Stimulated activated CD4-positive, alpha-beta T cell treated with anti-CD3 and anti-CD28 coated beads, Interleukin-1b, Interleukin-23, amount 100 ng/mL, for 4 hours (primary cell): ENCODE results near the gene AP2A2.

Experiments used
- DNase-seq, 2 donors: peaks; one replicate each; pipeline ENCODE4 v3.0.0-alpha.2; 2020; ENCODE audit warnings: low read depth in 2 of 2

AP2A2 gene

DNA sequence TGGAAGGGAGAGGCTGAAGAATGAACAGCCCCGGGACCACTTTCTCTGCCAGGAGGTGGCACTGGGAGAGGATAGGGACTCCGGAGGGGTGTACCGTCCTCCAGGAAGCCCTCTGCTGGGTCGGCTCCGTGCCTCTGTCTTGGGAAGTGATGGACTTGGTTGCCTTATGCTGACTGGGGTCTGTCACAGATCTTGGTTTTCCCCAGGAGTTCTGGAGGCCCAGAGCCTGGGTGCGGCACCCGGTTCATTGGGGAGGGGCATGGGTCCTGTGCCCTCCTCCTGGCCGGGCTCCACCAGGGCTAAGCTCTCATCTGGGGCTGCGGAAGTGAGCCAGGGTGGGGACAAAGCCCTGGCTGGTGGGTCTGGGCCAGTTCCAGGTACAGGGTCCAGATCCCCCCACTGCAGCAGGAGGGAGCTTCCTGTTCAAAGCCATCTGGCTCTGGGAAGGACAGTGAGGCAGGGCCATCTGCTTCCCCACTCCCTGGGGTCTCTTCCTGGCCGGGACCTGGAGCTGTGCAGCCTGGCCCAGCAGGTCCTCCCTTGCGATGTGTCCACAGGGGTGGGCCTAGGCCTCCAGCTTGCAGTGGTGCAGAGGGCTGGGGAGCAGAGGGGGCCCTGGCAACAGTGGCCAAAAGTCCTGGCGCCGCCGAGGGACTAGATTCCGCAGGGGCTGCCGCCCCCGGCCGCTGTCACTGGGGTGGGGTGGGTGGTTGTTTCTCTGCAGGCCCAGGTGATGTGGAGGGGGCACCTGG lies 1.1 kb upstream of the AP2A2 start:
- DNase-seq, result no peak

DNA sequence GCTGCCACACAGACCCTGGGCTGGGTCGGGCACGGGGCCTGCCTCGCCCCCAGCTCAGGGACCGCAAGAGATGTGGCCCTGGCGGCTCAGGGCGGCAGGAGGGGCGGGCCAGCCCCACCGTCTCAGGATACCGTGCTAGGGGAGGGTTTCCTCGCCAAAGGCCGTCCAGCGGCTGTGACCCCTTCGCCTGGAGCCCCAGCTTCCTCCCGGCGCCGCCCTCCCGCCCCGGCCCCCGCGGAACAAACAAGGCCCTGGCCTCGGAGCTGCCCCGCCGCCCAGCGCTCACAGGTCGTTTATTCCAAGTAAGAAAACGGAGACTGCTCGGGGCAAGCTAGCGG lies 543 bp upstream of the AP2A2 start:
- no peak for DNase-seq

DNA sequence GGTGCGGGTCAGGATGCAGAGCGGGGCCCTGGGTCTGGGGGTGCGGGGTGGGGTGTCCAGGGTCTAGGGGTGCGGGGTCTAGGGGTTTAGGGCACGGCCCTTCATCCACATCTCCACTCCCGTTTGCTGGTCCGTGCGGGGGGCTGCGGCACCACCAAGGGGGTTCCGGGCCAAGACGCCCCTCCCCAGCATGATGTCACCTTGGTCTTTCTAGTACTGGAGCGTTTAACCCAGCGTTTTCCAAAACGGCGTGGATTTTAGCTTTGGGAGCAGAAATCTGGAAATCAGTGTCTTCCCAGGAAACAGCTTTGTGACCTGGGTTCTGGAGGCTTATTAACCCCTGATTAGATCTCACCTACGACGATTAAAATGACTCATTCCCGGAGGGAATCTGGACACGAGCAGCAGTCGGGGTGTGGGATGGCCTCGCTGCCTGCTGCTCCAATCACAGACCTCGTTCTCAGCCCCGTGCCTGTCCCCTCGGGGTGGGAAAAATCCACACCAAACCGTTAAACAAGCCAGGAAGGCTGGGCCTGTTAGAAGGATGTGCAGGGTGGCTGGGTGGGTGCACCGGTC lies 759 bp downstream of the AP2A2 start:
- DNase-seq, result no peak

DNA sequence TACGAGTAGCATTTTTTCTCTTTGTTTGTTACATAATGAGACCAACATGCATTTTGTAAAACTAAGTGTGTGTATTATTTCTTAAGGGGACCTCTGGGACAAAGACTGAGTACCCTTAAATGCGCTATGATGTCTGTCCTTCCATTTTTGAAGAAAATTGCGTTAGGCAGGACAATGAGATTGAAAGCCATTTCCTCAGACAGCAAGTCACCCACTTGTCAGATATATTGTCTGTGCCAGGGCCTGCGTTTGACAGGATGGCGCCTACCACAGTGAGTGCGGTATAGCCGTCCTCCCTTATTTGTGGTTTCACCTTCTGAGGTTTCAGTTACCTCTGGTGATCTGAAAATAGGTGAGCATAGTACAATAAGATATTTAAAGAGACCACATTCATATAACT lies 2.2 kb downstream of the AP2A2 start:
- DNase-seq, result no peak

DNA sequence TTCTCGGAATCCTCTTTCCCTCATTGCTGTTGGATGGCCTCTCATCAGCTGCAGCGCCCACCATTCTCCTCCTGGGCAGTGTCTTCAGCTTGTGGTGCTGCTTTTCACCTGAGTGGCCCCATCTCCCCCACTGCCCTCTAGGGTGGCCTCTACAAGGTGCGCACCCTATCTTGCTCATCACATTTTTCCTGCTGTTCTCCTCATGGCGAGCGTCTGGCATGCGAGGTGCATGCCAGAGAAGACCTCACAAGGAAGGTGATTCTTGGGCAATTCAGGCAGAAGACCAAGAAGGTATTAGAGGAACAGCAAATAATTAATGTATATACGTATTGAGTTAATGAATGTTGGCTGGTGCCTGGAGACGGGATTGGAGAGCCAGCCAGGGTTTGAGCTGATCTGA lies 3.1 kb downstream of the AP2A2 start:
- no peak for DNase-seq

DNA sequence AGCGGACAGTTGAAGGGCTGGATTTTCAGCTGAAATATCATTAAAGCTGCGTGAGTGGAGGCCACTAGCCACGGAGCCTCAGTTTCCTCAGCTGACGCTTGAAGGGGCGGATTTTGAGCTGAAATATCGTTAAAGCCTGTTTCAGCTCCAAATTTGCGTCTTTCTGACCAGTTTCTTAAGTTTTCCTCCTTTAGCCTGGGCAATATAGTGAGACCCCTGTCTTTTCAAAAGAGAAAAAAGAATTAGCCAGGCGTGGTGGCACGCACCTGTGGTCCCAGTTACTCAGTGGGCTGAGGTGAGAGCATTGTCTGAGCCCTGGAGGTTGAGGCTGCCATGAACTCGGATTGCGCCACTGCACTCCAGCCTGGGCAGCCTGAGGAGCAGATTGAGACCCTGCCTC lies 3.7 kb downstream of the AP2A2 start:
- no peak for DNase-seq

DNA sequence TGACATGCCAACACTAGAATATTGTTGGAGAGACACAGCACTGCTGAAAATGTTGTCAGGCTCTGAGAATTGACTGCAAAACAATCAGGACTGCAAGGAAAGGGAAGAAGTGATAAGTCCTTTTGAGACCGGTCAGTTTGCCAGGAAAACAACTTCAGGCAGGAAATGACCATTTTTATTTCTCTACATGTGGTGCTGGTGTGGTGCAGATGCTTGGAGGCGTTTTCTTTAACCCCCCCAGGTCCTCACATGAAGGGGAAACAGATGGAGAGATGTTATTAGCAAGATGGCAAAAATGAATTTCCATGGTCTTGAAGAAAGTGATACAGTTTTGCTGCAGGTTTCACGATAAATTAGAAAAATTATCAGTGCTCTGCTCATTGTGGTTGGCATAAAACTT lies 5.7 kb downstream of the AP2A2 start:
- no peak for DNase-seq

DNA sequence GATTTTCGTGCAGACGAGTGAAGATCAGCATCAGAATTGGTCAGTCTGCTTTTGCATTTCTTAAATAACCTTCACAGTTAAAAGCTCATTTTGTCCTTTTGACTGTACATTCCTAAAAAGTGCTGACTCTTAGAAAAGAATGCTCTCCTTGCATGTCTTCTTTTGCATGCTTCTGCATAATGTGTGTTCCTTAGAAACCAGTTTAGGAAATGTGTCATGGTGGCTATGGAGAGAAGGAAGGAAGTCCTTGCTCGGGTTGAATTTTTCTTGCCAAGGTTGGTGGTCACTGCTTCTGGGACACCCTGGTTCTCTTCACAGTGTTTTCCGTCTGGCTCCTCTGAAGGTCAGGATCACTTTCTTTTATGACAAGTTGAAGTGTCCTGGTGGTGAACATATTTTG lies 6.8 kb downstream of the AP2A2 start:
- no peak for DNase-seq

DNA sequence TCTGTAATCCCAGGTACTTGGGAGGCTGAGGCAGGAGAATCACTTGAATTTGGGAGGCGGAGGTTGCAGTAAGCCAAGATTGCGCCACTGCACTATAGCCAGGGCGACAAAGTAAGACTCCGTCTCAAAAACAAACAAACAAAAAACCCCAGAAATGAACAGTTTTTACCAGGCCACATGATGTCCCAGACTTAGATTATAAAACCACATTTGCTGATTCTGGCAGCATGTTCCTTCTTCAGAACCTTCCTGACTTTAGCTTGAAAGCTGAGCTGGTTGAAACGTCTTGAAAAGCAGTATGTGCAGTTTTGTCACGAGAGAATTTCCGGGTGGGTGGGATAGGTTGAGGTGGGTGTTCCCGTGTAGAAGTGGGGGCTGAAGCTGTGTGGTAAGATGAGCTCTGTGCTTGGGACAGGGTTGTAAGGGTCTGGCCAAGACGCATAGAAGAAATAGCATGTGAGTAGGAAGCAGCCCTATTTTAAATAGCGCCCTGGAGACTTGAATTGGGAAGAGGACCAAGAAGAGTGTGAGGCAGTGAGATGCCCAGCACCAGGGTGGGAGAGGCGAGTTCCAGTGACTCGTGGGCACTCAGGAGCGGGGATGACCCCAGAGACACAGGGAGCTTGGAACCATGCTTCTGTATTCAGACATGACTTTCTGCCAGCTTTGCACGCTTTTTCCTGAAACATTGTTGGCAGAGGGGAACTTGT lies 7.6 kb downstream of the AP2A2 start:
- DNase-seq, result no peak

DNA sequence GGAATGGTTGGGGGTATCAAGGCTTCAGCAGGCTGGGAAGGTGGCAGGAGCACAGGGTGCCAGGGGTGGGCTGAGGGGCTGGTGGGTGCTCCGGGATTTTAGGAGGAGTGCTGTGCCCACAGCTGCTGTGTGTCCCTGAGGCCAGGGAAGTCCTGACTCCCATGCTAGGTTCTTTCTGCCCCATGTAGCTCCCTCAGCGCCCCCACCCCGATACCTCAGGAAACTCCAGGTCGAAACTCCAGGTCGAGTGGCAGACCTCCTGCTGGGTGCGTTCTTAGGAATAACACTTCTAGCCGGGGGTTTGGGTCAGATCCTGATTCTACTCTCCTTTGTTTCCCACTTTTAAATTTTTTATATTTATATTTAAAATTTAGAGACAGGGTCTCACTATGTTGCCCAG lies 8.3 kb downstream of the AP2A2 start:
- DNase-seq, result no peak

DNA sequence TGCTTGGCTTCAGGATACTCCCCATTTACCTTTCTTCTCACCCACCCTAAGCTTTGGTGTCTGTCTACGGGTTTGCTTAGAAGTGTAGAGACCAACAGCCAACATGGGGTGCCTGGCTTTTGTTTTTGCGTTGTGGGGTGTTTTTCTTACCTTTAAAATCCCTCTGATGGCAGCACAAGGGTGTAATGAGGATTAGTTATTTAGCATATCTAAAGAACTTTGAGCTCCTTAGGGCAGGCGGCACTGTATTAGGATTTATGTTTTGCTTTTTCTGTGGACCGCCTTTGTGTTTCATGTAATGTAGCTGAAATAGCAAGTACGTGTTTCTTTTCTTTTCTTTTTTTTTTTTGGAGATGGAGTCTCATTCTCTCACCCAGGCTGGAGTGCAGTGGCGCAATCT lies 8.9 kb downstream of the AP2A2 start:
- DNase-seq, result no peak

DNA sequence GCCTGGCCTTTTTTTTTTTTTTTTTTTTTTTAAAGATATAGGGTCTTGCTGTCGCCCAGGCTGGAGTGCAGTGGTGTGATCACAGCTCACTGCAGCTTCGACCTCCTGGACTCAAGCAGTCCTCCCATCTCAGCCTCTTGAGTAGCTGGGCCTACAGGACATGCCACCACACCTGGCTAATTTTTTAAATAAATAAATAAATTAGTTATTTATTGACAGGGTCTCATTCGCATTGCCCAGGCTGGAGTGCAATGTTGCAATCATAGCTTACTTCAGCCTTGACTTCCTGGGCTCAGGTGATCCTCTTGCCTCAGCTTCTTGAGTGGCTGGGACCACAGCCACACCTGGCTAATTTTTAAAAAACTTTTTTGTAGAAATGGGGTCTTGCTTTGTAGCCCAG lies 10.5 kb downstream of the AP2A2 start:
- DNase-seq, result no peak

DNA sequence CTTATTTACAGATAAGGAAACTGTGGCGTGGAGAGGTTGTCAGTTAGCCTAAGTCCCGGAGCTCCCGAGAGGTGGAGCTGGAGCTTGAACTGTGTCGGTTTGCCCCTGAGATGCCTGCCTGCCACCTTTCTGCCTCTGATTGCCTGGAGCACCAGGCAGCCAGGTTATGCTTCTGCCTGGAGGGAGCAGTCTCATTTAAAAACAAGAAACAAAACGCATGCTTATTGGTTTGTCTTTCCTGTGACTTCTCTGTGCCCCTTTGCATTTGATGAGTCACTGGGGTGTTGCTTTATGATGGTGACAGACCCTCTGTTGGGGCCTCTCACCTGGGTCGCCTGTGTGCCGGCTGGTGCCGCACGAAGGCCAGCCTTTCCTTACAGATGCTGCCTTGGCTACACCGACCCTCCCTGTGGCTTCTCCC lies 12.2 kb downstream of the AP2A2 start:
- no peak for DNase-seq

DNA sequence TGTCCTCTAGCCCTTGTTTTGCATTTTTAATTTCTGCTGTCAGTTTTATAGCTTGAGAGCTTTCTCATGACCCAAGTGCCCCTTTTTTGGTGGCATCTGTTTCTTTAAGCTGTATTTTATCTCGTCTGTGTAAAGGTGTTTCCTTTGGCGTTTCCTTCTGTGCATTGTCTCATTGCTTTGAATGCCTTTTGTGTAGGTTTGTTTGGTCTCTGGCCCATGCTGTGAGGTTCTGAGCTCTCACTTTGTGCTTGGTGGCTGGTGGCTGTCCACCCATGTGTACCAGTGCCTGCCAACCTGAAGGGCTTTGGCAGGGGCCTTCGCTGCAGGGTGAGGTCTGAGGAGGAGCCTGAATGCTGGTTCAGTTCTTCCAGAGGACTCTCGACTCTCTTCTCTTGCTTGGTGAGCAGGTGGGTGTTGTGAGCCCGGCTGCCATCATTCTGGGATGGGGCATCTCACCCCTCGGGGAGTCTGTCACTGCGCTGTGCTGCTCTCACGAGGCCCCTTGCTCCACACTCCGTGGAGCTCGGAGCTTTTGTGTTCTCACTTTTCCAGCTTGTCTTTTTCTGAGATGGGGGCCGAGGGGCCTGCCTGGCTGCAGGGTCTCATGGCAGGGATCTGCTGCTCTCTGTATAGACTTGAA lies 14.9 kb downstream of the AP2A2 start:
- no peak for DNase-seq

DNA sequence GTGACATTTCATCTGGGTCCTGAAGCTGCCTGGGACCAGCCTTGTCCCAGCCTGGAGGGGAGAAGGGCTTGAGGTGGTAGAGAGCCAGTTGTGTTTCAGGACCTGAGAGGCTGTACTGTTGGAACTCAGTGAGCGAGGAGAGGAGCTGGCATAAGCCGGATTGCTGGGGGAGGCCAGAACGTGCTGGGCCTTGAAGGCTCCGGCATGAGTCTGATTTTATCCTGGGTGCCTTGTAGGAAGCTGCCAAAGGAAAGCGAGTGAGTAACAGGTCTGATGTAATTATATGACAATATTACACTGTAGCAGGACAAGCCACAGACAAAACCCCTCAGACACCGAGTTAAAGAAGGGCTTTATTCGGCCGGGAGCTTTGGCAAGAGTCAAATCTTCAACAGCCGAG lies 17.2 kb downstream of the AP2A2 start:
- no peak for DNase-seq

DNA sequence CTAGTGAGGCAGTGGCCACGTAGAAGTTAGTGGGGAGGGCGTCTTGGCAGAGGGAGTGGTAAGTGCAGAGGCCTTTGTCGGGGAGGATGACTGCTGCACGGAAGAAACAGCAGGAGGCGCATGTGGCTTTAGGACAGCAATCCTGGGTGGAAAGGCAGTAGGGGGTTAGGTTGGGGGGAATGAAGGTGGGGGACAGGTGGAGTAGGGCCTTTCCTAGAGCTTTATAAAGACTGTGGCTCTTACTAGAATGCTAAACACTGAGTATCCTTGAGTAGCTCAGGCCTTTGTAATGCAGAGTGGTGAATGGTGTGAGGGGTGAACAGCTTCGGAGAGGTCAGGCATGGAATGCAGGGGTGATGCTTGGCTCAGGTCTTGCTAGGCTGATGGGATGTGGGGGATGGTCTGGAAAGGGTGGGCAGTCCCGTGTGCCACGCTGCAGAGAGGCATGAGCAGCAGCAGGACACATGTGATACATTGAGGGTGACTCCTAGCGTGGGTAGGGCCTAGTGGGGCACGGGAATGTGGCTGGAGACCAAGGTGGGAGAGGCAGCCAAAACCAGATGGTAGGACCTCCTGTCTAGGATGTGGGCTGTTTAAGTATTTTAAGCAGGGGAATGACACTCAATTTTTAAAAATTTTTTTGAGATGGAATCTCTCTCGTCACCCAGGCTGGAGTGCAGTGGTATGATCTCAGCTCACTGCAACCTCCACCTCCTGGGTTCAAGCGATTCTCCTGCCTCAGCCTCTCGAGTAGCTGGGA lies 19.2 kb downstream of the AP2A2 start:
- DNase-seq, result no peak

DNA sequence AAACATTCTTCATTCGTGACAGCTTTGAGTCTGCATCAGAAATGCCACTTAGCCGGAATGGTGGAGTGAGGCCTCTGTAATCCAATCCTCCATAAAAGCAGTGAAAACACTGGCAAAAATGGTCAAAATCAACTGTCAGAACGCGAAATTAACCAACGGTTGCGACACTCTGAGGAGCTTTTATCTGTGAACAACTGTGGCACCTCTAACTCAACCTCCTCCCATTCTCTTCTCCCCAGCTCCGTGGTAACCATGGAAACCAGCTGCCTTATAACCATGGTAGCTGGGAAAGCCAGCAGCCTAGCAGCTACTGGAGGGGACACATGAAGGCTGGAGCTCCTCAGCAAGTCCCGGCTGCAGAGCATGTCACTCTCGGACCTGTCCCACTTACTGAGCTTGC lies 20.3 kb downstream of the AP2A2 start:
- no peak for DNase-seq

DNA sequence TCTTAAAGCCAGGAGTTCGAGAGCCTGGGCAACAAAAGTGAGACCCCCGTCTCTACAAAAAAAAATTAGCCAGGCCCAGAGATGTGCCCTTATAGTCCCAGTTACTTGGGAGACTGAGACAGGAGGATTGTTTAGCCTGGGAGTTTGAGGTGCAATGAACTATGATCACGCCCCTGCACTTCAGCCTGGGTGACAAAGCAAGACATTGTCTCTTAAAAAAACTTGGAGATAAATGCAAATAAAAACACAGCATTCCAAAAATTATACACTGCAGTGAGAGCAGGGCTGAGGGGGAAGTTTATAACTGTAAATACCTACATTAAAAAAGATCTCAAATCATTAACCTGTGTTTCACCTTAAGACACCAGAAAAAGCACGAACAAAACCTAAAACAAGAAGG lies 22.1 kb downstream of the AP2A2 start:
- DNase-seq, result no peak

DNA sequence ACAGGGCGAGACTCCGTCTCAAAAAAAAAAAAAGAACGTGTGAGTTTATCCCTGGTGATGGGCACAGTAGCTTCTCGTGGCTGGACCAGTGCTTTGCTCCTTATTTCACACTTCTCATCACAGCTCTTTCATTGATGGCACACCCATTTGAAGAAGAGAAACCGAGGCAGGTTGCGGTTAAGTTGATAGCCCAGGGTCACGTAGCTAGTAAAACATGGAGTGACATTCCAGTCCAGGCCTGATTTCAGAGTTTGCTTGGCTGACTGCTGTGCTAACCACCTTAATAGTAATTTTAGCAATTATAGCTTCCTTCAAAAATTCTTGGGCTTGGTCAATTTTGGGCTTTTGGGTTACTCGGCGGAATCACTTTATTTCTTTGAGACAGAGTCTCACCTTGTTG lies 25.8 kb downstream of the AP2A2 start:
- DNase-seq, result no peak

DNA sequence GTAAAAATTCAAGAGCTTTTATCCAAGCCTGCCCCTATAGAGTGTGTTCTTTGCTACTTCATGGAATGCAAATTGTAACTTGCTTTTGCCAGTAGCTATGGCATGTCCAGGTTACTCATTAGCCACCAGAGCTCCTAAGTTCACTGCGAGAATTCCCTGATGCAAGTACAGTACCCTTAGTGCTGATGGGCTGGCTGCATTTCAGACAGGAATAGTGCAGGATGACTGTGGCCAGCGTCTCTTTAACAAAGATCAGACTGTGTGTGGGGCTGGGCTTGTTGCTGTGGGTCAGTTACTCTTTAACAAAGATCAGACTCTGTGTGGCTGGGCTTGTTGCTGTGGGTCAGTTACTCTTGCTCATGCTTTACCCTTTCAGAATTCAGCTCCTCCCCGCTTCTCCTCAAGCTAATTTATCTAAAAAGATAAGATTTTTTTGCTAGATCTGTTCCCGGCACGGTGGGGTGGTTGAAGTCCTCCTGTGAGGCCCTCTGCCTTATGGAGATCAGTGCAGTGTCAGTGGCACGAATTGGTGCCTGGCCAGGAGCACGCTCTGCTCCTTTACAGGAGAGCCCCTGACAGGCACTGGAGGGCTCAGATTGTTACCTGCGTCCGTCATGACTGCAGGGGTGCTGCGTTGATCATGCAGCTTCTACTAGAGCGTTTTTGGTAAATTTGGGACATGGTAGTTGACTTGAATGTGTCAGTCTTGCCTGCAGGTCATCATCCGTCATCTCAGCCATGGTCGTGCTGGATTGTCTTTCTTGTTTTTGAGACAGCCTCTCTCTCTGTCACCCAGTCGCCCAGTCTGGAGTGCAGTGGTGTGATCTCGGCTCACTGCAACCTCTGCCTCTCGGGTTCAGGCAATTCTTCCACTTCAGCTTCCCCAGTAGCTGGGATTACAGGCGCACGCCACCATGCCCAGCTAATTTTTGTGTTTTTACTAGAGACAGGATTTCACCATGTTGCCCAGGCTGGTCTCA lies 27.0 kb downstream of the AP2A2 start:
- DNase-seq, result no peak

DNA sequence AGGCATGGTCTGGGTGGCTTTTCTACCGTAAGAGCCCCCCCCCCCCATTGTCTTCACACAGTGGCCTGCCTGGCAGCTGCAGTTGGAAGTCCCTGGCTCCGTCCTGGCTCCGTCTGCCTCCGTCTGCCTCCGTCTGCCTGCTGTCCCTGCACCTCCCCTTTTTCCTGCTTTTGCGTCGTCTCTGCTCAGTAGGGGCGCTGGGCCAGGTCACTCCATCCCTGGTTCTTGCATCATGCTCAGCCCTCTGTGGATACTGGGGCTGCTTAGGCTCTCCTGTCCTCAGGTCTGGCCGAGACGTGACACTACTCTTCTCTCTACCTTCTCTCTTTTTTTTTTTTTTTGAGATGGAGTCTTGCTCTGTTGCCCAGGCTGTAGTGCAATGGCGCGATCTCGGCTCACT lies 27.8 kb downstream of the AP2A2 start:
- DNase-seq, result no peak
